K562 (cell line): ENCODE measurements around the gene LRRFIP2. TPM values are rescaled to one million over a fixed set of nuclear protein-coding genes. Genes with fewer than 3 reads are reported as not detected.

ENCODE experiments used
- ATAC-seq: fragments of 200-7000 bp; cut with Tn5 transposase; 3 replicates; pipeline ENCODE4 v1.9.1; 2020; ENCODE audit warnings: moderate library complexity
- BruUV-seq: library from RNA; stranded (reverse); fragments of 400-500 nt; replicated peaks from 2 replicates; lab custom pipeline; 2021; lab: Mats Ljungman, UMichigan
- CTCF ChIA-PET: fragments of 300-600 bp; formaldehyde crosslinking; extraction: SDS; loops from one replicate; lab custom pipeline; 2021; ENCODE audit warnings: low intra/inter-chr PET ratio; lab: Yijun Ruan, JAX
- POLR2A ChIA-PET: fragments of 300-600, 350-650 bp; sonication (Branson Sonifier 250); formaldehyde crosslinking; extraction: SDS; loops from one replicate; lab custom pipeline; 2021; ENCODE audit warnings: antibody characterized with exemption, inconsistent platforms; lab: Yijun Ruan, JAX
- DNase-seq, 4 experiments: peaks; one replicate each; pipeline versions ENCODE4 v3.0.0 to v3.0.0-alpha.2; 2011 to 2018; ENCODE audit warnings: low spot score in 3 of 4, mixed read lengths in 3 of 4; ENCODE audit errors: extremely low read depth in 1 of 4
- FAIRE-seq: peaks from 2 replicates; lab custom pipeline; 2011; peaks lifted over from hg19 to GRCh38; lab: Jason Lieb, UNC
- H2AFZ ChIP-seq: 2 replicates; pipeline ENCODE4 v1.6.0; 2011; ENCODE audit warnings: low read depth, low read length, control low read depth, inconsistent platforms
- H3K27ac ChIP-seq: fragments of 200-600 bp; 3 replicates; pipeline ENCODE4 v1.8.0; 2011; ENCODE audit warnings: low read depth, mild to moderate bottlenecking, control low read depth, inconsistent platforms, low read length, moderate library complexity, mixed read lengths; ENCODE audit errors: extremely low read depth
- H3K27me3 ChIP-seq, 2 experiments: fragments of 300-600 bp in 1 of 2; 2 replicates in 1 of 2; 3 replicates in 1 of 2; pipeline versions ENCODE4 v1.6.0 to v1.8.0; 2011; ENCODE audit warnings: inconsistent platforms in 2 of 2, low read length in 2 of 2, mild to moderate bottlenecking in 1 of 2, mixed read lengths in 1 of 2, moderate library complexity in 1 of 2; ENCODE audit not compliant: control insufficient read depth in 2 of 2, insufficient read depth in 2 of 2
- H3K36me3 ChIP-seq: fragments of 300-600 bp; 3 replicates; pipeline ENCODE4 v1.8.0; 2011; ENCODE audit warnings: mild to moderate bottlenecking, low read length, inconsistent platforms; ENCODE audit not compliant: control insufficient read depth, insufficient read depth
- H3K4me1 ChIP-seq, 2 experiments: fragments of 200-600 bp in 1 of 2; replicated peaks in 1 of 2; 2 replicates in 1 of 2; 3 replicates in 1 of 2; pipeline versions ENCODE4 v1.5.1 to v1.8.0; 2011; ENCODE audit warnings: inconsistent platforms in 2 of 2, low read length in 2 of 2, mild to moderate bottlenecking in 1 of 2, mixed read lengths in 1 of 2, moderate library complexity in 1 of 2; ENCODE audit not compliant: control insufficient read depth in 2 of 2, insufficient read depth in 2 of 2
- H3K4me2 ChIP-seq: 2 replicates; pipeline ENCODE4 v1.6.1; 2011; ENCODE audit warnings: low read length, control low read depth, inconsistent platforms, mixed read lengths; ENCODE audit not compliant: insufficient read depth
- H3K4me3 ChIP-seq: fragments of 200-600 bp; sonication (generic), shearing (Covaris generic); 2 replicates; pipeline ENCODE4 v1.5.1; 2016; ENCODE audit warnings: control low read depth, inconsistent platforms
- H3K79me2 ChIP-seq: fragments of 200-600 bp; 3 replicates; pipeline ENCODE4 v1.8.0; 2011; ENCODE audit warnings: low read length, inconsistent platforms; ENCODE audit not compliant: control insufficient read depth, insufficient read depth
- H3K9ac ChIP-seq, 2 experiments: 2 replicates each; pipeline versions ENCODE4 v1.6.0 to v1.6.1; 2011; ENCODE audit warnings: low read depth in 2 of 2, low read length in 2 of 2, control low read depth in 1 of 2, inconsistent platforms in 1 of 2, mild to moderate bottlenecking in 1 of 2, mixed read lengths in 1 of 2; ENCODE audit not compliant: insufficient read depth in 1 of 2
- H3K9me1 ChIP-seq: one replicate; pipeline ENCODE4 v1.6.0; 2011; ENCODE audit warnings: inconsistent platforms, mild to moderate bottlenecking, low read length, moderate library complexity; ENCODE audit not compliant: control insufficient read depth, insufficient read depth
- H3K9me3 ChIP-seq: replicated peaks from 2 replicates; pipeline ENCODE4 v1.5.1; 2011; ENCODE audit warnings: low read depth, low read length, inconsistent platforms; ENCODE audit not compliant: control insufficient read depth, insufficient read depth
- H4K20me1 ChIP-seq: replicated peaks from 2 replicates; pipeline ENCODE4 v1.6.1; 2011; ENCODE audit warnings: low read length, inconsistent platforms, mixed read lengths; ENCODE audit not compliant: control insufficient read depth, insufficient read depth
- ATF3 ChIP-seq, 2 experiments: fragments of 450-650 bp in 1 of 2; sonication (generic) in 1 of 2; formaldehyde crosslinking in 1 of 2; IDR thresholded peaks in 1 of 2; conservative IDR thresholded peaks in 1 of 2; 2 replicates each; pipeline versions ENCODE4 v1.6.1 to v1.8.1; 2016 to 2023; ENCODE audit warnings: mild to moderate bottlenecking in 2 of 2, moderate library complexity in 2 of 2, inconsistent platforms in 1 of 2, missing genetic modification reagents in 1 of 2
- ATF7 ChIP-seq: fragments of 450-650 bp; IDR thresholded peaks from 2 replicates; pipeline ENCODE4 v1.7.1; 2014; ENCODE audit warnings: mild to moderate bottlenecking, moderate library complexity
- FOSL1 ChIP-seq: fragments of 200-800 bp; sonication (Bioruptor generic); conservative IDR thresholded peaks from 2 replicates; pipeline ENCODE4 v1.6.1; 2016; ENCODE audit warnings: missing genetic modification characterization, missing compliant biosample characterization
- GTF2A2 ChIP-seq: IDR thresholded peaks from 2 replicates; pipeline ENCODE4 v1.6.1; 2016; ENCODE audit warnings: mild to moderate bottlenecking, missing genetic modification characterization, missing compliant biosample characterization
- HMBOX1 ChIP-seq: sonication (generic); IDR thresholded peaks from 2 replicates; pipeline ENCODE4 v1.6.1; 2016
- JUN ChIP-seq, 2 experiments: sonication (generic) in 1 of 2; formaldehyde crosslinking in 1 of 2; IDR thresholded peaks; 2 replicates each; pipeline versions ENCODE4 v1.6.1 to v1.8.0; 2012 to 2022; ENCODE audit warnings: borderline replicate concordance in 2 of 2, mild to moderate bottlenecking in 2 of 2, improper control_type of control experiment in 1 of 2, low read depth in 1 of 2, low read length in 1 of 2, missing genetic modification reagents in 1 of 2
- JUNB ChIP-seq: fragments of 450-650 bp; formaldehyde crosslinking; conservative IDR thresholded peaks from 2 replicates; pipeline ENCODE4 v1.4.0; 2020; ENCODE audit warnings: mild to moderate bottlenecking
- JUND ChIP-seq, 2 experiments: IDR thresholded peaks; 2 replicates in 1 of 2; 3 replicates in 1 of 2; pipeline ENCODE4 v1.6.1; 2011; ENCODE audit warnings: borderline replicate concordance in 2 of 2, low read depth in 2 of 2, low read length in 2 of 2, improper control_type of control experiment in 1 of 2, missing biosample characterization in 1 of 2, missing genetic modification characterization in 1 of 2, missing genetic modification reagents in 1 of 2
- LARP7 ChIP-seq: fragments of 450-650 bp; IDR thresholded peaks from 2 replicates; pipeline ENCODE4 v1.6.1; 2016
- MEF2A ChIP-seq: IDR thresholded peaks from 2 replicates; pipeline ENCODE4 v1.6.1; 2011; ENCODE audit warnings: low read depth, mild to moderate bottlenecking, low read length, moderate library complexity; ENCODE audit not compliant: control insufficient read depth
- MEF2D ChIP-seq: conservative IDR thresholded peaks from 2 replicates; pipeline ENCODE4 v1.6.1; 2016; ENCODE audit warnings: low read depth, missing genetic modification characterization, missing compliant biosample characterization
- MEIS2 ChIP-seq: fragments of 450-650 bp; IDR thresholded peaks from 2 replicates; pipeline ENCODE4 v1.6.1; 2014; ENCODE audit warnings: mild to moderate bottlenecking; ENCODE audit not compliant: partially characterized antibody
- NFIX ChIP-seq: fragments of 250-450 bp; sonication (Bioruptor Pico); IDR thresholded peaks from 2 replicates; pipeline ENCODE4 v1.4.0; 2020; ENCODE audit warnings: low read depth, mild to moderate bottlenecking, moderate library complexity
- POLR2H ChIP-seq: IDR thresholded peaks from 2 replicates; pipeline ENCODE4 v1.6.1; 2016; ENCODE audit warnings: missing genetic modification characterization, low read depth, mild to moderate bottlenecking, control low read depth, missing compliant biosample characterization, moderate library complexity
- PTRF ChIP-seq: fragments of 450-650 bp; IDR thresholded peaks from 2 replicates; pipeline ENCODE4 v1.6.1; 2016; ENCODE audit warnings: mild to moderate bottlenecking, missing genetic modification characterization, missing compliant biosample characterization
- SMARCA4 ChIP-seq: fragments of 450-650 bp; IDR thresholded peaks from 2 replicates; pipeline ENCODE4 v1.6.1; 2016
- ZBTB9 ChIP-seq: fragments of 450-650 bp; formaldehyde crosslinking; IDR thresholded peaks from 2 replicates; pipeline ENCODE4 v1.4.0; 2020; ENCODE audit warnings: mild to moderate bottlenecking, moderate library complexity
- WGBS: fragments of 100-300 bp; shearing (Covaris generic); methylation state at CpG from one replicate; pipeline ENCODE4 v1.1.6; 2016; ENCODE audit warnings: low coverage, mixed read lengths; ENCODE audit not compliant: insufficient coverage; ENCODE audit errors: missing lambda C conversion rate; 5-methylcytosine and 5-hydroxymethylcytosine counted together
- in situ Hi-C: fragments of 300-500 bp; cut with MboI; formaldehyde crosslinking; loops from 4 replicates; pipeline ENCODE4 v1.15.0; 2018; ENCODE audit warnings: inconsistent platforms, mixed read lengths
- intact Hi-C: fragments of 100-400 bp; cut with micrococcal nuclease; formaldehyde crosslinking; loops from 2 replicates; pipeline ENCODE4 v1.14.2; 2022
- polyA plus RNA-seq, 8 experiments: library from polyadenylated mRNA; depleted of rRNA in 4 of 8; stranded (reverse) in 5 of 8; unstranded in 3 of 8; fragments of >200 nt; fragmentation: Nextera tagmentation in 2 of 8; fragmentation: Illumina TruSeq in 1 of 8; extraction: Ambion mirVana in 2 of 8; extraction: Trizol in 1 of 8; gene quantifications; 2 replicates each; pipeline versions ENCODE4 v1.2.1 to v1.2.3, GENCODE V29; 2011 to 2014; ENCODE audit warnings: inconsistent platforms in 1 of 8, missing spikeins in 1 of 8
- total RNA-seq, 7 experiments: library from RNA; depleted of rRNA in 6 of 7; stranded (reverse); fragments of >200 nt in 6 of 7; fragmentation: Illumina TruSeq in 2 of 7; extraction: Trizol in 2 of 7; gene quantifications; 2 replicates each; pipeline versions ENCODE4 v1.2.1 to v1.2.3, GENCODE V29; 2011 to 2021; ENCODE audit warnings: low replicate concordance in 1 of 7

LRRFIP2 gene
- total and polyA plus RNA-seq, 9 of the 15 experiments (the other 6 are each of a cell fraction or from before 2014, with no cell fraction given), result 9.9 to 53.9 (median 42.7) TPM

- CTCF ChIA-PET, result no interaction called here
- POLR2A ChIA-PET, result interaction anchor here (0.8 to 1.1 kb wide), 3 partner anchors 26 to 156 kb away, joined by 3 to 4 read pairs (median 4); partner anchors contain the start of gene TRANK1
- no peaks in the 10 kb centered on the region for H3K27me3 ChIP-seq
- 0 out of 3 replicates have a peak overlapping the region, but pooled peaks have one; percentile 7 for H3K27ac ChIP-seq
- no peaks in the 10 kb centered on the region for H3K9me3 ChIP-seq
- no peak overlapping the region for H3K4me2 ChIP-seq
- FAIRE-seq (peak; percentile 55), DNase-seq (peak in 2 of 4 experiments; percentile 42 to 56), ATAC-seq (peak; percentile 25)
- no peak overlapping the region for H2AFZ ChIP-seq
- no peaks in the 10 kb centered on the region for H3K79me2 ChIP-seq
- H3K9ac ChIP-seq, result no peak overlapping the region
- no peak overlapping the region for H3K4me3 ChIP-seq
- no peaks in the 10 kb centered on the region for H3K9me1 ChIP-seq
- BruUV-seq, result TSS peak; percentile 13
- H3K4me1 ChIP-seq, result peaks cover 0 to 3% of the 10 kb centered on the region in 2 experiments; a peak in 2 of 5 replicates
- intact Hi-C loops, result no loop called here
- WGBS, result 62% methylated on average over 3 of the region's 3 CpGs
- peaks cover 84% of the 10 kb centered on the region for H3K36me3 ChIP-seq
- in situ Hi-C loops, result no loop called here
- H4K20me1 ChIP-seq, result no peaks in the 10 kb centered on the region
- TF ChIP-seq JUN (IDR thresholded peaks at IDR 0.05; ENCODE audit: borderline replicate concordance, low read depth, low read length), result 0 out of 2 replicates have a peak, but pooled peaks have one; percentile 15
- TF ChIP-seq JUN (CRISPR knock-in tag; IDR thresholded peaks at IDR 0.05; ENCODE audit: borderline replicate concordance), result no peak
- TF ChIP-seq LARP7, result no peak
- TF ChIP-seq MEF2A, result peak; percentile 86
- no peak for TF ChIP-seq GTF2A2
- no peak for TF ChIP-seq JUNB (CRISPR knock-in tag)
- peak; percentile 21; the same call in 1 of the 2 replicates for TF ChIP-seq SMARCA4
- peak; percentile 65; the same call in 1 of the 2 replicates for TF ChIP-seq HMBOX1
- TF ChIP-seq FOSL1 (tag), result peak; percentile 69
- TF ChIP-seq MEIS2, result peak; percentile 15
- peak; percentile 80 for TF ChIP-seq ATF3 (IDR thresholded peaks at IDR 0.05)
- TF ChIP-seq ATF3 (CRISPR knock-in tag; conservative IDR thresholded peaks at IDR 0.05), result no peak
- TF ChIP-seq MEF2D (tag), result 0 out of 2 replicates have a peak, but pooled peaks have one; percentile 58
- TF ChIP-seq NFIX, result no peak
- no peak for TF ChIP-seq ZBTB9
- TF ChIP-seq JUND (IDR thresholded peaks at IDR 0.05; ENCODE audit: borderline replicate concordance, low read depth, low read length), result peak; percentile 70; the same call in 1 of the 2 replicates
- peak; percentile 60; the same call in 2 of the 3 replicates for TF ChIP-seq JUND (tag; IDR thresholded peaks at IDR 0.05; ENCODE audit: borderline replicate concordance, low read depth, low read length)
- TF ChIP-seq POLR2H (tag), result peak; percentile 43
- no peak for TF ChIP-seq PTRF (tag)
- no peak for TF ChIP-seq ATF7
Measured at GRCh38 chr3:37054370-37054769, 120.0 kb downstream of the LRRFIP2 start.
